KBM-7 (cell line): ENCODE results near the gene GSG1L2.

Experiments
- DNase-seq: peaks from one replicate; pipeline ENCODE4 v3.0.0-alpha.2; 2015
- in situ Hi-C: fragments of 300-500 bp; cut with MboI; formaldehyde crosslinking; loops from 2 replicates; pipeline ENCODE4 v1.14.3; 2020; ENCODE audit warnings: low sequenced_read_pairs, low pct_unique_long_range_greater_than_20kb, mixed read lengths

The GSG1L2 gene

DNA sequence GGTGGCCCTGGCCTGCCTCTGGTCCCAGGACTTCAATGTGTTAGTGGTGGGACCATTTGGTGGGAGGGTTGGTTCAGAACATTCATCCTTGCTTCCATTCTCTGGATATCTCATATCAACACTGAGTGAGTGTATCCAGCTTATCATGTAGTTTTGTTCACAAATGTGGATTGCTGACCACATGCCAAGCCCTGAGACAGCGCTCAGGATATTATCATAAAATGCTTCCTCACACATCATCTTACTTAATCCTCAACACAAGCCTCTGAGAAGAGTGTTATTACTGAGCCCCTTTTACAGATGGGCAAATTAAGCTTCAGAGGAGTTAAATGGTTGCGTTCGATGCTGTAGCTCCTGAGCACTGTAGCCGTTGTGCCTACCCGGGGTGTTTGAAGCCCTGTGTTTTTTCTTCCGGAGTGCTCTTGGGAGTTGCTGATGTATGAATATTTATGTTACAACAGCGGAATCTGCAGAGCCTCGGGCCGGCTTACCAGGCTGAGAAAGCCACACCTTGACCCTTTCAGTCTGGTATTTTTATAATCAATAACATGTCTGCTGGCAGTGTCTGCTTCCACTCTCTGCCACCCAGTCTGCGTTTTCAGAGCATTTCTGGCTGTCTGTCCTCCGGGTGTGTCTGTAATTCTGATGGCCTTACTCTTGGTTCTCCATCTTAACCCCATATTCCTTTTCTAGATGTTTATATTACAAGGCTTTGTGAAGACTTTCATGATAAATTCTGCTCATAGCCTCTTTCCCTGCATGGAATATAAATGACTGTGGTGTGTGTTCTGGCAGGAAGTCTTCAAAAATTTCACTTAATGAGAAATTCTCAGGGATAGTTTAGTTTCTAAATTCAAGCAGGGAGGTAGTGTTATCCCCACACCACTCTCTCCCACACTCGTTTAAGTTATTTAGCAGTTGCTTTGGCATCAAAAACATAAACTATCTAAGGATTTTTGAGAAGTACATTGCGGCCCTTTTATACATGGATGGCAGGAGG is 6.7 kb upstream of the GSG1L2 start:
- in situ Hi-C loops: no loop called here

DNA sequence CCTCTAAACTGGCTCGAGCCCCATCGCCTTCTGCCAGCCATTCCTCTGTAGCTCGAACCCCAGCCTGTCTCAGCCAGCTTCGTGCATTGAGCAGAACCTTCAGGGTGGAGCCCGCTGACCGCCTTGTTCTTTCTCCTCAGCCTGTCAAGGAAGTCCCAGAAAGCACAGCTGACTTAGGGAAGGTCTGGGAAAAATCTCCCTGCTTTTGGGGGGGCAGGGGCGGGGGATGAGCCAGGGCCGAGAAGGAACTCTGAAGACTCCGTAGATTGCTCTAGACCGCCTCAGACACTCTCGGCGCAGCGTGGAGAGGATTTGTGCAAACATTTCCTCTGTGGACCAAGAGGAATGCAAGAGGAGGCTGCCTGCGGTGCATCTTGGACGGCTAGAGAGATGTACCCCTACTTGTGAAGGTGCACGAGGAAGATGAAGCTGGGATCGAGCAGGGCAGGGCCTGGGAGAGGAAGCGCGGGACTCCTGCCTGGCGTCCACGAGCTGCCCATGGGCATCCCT is 3.8 kb upstream of the GSG1L2 start, which contains the start of gene GLP2R:
GLP2R (plus strand) TSS at position 284 of the 510 bp plus-strand sequence; CDS start at position 424, 140 bp downstream.
- DNase-seq: no peak
- in situ Hi-C loops: no loop called here

More for the DNA sequence above, 6.7 kb upstream of the GSG1L2 start:
- no peak for DNase-seq

DNA sequence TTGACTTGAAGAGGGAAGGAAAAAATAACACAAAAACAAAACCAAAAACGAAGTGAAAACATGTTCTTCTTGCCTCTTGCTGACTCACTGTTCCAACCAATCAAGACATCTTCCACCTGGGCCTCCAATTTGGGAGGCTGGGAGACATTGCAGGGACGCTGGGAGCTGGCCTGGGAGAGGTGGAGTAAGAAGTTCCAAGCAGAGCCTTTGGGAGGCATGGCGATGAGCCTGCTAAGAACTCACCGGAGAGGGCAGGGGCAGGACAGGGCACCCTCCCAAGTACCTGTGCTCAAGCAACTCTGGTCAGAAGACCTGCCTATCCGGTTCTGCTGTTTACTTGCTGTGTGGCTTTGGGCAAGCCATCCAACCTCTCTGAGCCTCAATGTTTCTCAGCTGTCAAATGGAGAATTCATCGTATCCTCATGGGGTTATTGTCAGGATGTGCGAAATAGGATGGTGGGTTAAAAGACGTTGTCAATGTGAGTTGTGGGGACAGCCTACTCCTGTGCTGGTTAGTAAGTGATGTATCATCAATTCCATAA is 3.0 kb upstream of the GSG1L2 start:
- DNase-seq: no peak
- in situ Hi-C loops: no loop called here

DNA sequence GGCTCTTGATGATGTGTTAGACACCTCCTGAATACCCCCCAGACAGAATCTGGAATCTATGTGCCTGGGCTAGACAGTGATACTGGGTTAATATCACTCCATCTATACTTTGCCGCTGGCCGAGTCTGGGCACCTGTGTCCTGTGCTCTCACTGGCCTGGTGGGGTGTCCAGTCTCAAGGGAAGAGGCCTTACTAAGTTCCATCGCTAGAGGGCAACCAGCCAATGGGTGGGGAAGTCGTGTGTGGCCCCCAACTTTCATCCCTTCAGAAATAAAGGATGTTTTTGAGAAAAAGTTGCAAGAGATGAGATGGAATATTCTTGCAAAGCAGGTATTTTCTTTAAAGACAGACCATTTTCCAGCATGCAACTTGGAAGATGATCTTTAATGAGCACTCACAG is 2.2 kb upstream of the GSG1L2 start:
- no peak for DNase-seq
- in situ Hi-C loops: no loop called here

DNA sequence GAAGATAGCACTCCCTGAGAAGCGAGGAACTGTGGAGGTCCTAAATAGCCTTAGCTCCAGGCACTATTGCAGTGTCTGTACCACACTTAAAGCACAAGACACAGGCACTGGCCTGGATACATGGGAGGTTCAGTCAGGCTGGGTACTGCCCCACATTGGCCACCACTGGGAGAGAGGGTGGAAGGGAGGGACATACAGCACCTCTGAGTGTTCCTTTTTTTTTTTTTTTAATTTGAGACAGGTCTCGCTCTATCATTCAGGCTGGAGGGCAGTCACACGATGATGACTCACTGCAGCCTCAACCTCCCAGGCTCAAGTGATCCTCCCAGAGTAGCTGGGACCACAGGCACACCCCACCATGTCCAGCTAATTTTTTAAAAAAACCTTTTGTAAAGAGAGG is 1.4 kb downstream of the GSG1L2 start:
- in situ Hi-C loops: no loop called here
- DNase-seq: no peak

DNA sequence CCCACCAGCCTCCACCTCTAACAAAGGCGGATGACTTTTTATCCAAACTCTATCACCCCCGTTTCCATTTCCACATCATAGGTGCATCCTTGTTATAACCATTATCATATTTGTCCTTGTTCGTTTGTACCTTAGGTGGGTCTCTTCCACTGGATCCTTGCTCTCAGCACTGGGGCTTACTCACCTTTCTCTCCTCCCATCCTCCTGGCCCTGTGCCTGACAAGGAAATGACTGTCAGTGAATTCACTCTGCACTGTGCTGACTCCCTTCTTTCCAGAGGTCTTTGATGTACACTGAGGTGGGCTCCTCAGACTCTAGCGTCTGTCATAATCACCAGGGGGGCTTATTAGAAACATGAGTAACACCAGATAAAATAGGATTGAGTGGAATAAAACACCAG is 3.1 kb downstream of the GSG1L2 start:
- DNase-seq: no peak
- in situ Hi-C loops: no loop called here

DNA sequence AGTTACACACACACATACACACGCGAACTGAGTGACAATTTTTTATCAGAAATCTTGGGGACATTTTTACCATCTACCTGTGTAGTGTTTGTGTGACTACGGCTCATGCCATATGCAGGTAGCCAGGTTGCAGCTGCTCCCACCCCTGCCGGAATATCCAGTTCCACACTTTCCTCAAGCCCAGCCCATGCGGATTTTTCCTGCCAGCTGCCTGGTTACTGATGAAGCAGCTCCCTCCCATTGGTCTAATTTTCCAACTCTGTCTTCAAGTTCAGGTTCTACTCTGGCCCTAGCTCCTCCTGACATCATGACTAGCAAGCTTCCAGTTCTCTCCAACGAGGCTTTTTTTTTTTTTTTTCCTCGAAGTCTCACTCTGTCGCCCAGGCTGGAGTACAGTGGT is 4.8 kb downstream of the GSG1L2 start:
- no peak for DNase-seq

DNA sequence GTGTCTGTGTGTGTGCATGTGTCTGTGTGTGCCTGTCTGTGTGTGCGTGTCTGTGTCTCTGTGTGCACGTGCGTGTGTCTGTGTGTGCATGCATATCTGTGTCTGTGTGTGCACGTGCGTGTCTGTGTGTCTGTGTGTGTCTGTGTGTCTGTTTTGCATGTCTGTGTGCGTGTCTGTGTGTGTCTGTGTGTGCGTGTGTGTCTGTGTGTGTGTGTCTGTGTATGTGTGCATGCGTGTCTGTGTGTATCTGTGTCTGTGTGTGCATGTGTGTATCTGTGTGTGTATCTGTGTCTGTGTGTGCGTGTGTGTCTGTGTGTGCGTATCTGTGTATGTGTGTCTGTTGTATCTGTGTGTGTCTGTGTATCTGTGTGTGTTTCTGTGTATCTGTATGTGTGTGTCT is 5.4 kb downstream of the GSG1L2 start:
- in situ Hi-C loops: no loop called here
- no peak for DNase-seq

More for the DNA sequence above, 4.8 kb downstream of the GSG1L2 start:
- in situ Hi-C loops: no loop called here

DNA sequence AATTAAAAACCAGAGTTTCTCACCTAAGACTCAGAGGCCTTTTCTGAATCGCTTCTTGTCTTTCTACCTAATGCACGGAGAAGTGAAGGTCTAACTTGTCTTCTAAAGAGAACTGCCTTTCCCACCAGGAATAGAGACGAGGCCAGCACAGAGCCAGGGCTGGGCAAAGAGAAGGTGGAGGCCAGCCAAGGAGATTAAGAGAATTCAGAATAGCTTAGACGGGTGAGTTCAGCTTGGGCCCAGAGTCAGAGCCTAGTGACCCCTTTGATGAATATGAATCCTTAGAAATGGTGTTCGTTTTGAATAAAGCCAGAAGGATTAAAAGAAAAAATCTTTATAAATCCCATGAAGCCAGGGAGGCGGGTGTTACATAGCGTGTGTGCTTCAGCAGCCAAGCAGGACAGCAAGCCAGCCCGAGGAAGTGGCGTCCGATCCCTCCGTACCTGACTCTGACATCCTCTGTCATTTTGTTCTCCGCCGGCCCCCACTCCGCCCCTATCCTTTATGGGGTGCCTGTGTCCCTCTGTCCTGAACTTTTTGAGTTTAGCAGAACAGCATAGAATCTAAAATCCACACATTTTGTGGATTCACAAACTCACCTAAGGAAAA is 7.4 kb downstream of the GSG1L2 start:
- no peak for DNase-seq
- in situ Hi-C loops: no loop called here

DNA sequence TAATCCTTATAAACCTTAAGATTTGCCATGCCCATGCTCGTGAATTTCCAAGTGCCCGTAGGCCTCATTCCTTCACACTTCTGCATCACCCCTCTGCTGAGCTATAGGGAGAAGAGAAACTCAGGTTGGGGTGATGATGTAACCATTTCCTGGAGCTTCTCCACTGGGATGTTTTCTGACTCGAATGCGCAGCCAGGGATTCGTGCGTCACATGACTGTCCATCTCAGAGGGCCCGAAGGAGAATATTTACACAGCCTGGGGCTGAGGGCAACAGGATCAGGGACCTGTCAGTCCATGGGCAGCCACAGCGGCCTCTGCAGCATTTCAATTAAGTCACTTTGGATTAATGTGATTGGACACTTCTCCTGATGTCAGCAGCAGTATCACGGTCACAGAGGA is 8.7 kb downstream of the GSG1L2 start:
- in situ Hi-C loops: no loop called here
- DNase-seq: no peak

DNA sequence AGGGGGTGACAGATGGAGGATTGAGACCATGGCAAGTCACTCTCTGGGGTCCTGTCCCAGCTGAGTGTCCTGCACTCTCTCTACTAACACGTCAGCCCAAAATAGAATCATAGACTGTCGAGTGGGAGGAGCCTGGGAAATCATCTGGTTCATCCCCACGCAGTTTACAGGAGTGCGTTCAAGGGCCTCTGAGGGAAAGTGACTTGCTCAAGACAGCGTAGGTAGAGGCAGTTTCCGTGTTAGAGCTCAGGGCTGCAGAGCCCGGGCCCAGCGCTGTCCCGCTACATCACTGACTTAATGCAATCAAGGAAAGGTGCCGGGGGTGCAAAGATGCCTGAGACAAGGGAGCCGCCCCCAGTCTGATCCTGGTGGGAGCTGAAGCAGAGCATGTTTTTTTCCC is 10.3 kb downstream of the GSG1L2 start:
- in situ Hi-C loops: no loop called here
- no peak for DNase-seq

DNA sequence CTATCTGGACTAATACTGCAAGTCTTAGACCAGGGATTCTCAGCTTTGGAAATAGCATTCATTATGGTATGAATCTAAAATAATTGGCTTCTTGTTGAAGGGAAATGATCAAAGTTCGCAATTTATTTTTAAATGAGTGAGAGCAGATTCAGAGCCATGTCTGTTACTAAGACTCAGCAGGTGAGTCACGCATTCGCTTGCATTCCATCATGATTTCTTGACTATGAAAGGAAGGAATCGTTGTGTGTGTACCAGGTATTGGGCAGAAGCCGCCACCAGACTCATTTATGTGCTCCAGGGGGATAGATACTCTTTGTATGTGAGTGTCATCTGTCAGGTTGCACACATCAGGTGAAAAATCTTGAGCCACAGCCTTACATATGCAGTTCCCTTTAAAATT is 10.8 kb downstream of the GSG1L2 start:
- in situ Hi-C loops: no loop called here
- DNase-seq: no peak

DNA sequence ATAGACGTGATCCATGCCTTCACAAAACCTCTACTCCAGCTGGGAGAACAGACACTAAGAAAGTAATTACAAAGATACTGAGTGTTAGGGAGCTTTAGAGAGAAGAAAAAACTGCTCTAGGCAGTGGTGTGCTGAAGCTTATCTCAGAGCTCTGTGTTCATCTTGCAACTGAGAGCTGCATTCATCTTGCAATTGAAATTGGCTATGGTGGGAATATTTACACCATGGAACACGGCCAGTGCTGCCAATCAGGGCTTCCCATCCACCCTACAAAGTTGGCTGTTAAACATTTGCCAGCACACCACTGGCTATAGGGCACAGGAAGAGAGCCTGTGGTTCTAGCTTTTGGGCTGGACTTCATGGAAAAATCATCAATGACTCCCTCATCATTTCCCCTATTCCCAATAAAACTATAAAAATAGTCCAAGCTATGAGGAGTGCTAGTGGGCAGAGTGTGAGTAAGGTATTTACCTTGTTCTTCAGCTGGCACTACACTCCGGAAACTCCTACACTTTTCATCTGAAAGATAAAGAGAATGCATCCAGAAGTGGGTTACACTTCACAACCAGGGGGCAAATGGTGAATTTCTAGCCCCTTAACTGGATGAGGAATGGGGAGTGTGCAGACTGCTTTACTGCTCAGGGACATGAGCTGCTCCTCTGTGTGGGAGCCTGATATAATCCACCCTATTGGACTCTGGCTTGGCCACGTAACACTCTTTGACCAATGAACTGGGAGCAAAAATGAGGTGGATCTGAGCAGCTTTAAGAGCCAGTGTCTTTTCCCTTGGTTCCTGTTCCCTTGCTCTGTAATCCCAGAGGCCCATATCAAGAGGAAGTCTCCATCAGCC is 11.6 kb downstream of the GSG1L2 start:
- DNase-seq: no peak
- in situ Hi-C loops: no loop called here

DNA sequence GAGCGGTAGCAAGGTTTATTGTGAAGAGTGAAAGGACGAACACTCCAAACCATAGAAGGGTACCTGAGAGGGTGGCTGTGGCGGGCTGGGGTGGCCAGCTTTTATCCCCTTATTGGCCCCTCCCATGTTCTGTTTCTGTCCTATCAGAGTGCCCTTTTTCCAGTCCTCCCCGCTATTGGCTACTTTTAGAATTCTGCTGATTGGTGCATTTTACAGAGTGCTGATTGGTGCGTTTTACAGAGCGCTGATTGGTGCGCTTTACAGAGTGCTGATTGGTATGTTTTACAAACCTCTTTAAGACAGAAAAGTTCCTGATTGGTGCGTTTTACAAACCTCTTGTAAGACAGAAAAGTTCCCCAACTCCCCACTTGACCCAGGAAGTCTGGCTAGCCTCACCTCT is 12.5 kb downstream of the GSG1L2 start:
- in situ Hi-C loops: no loop called here
- no peak for DNase-seq

DNA sequence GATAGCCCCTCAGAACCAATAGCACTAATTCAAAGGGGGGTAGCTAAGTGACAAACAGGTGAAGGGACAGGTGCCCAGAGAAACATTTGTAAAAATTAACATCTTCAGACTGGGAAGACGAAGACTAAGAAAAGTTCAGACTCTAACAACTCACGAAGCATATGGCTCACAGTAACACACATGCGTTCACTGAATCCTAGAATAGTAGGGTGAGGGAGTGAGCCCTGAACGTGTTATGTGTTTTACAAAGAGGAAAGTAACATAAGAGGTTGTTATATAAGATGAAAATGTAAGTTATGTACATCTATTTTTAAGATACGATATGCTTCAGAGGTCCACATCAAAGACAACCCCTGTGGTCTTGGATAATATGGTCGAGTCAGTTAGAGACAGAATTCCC is 15.2 kb downstream of the GSG1L2 start:
- no peak for DNase-seq
- in situ Hi-C loops: no loop called here

DNA sequence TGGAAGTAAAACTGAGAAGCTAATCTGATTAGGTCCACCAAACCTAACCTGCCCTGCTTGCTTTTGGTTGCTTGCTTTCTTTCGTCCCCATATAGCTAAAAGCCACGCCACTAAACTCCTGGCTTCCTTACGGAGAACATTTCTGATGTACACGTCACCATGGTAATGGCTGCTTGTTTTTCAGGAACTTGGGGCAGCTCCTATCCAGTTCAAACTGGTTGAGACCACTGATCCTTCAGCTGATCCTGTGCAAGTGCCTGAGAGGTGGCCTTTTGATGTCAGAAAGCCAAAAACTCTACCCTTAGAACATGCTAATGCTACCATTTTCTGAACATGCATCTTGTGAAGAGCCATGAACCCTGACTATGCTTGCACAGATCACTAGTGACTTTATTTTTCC is 16.1 kb downstream of the GSG1L2 start:
- DNase-seq: peak; percentile 52
- in situ Hi-C loops: no loop called here

DNA sequence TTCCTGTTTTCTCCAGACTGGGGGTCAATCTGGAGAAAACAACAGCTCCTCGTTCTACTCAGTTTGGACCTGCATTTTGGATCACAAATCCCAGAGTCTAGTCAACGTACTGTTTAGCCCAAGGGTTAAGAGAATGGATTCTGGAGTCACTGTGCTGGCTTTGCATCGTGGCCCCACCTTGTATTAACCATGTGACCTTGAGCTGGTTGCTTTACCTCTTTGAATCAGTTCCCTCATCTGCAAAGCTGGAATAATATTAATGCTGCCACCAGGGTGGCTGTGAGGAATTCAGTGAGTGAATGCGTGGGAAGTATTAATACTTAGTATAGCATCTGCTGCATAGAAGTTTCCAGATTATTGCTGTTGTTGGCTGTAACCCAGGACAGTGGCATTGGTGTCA is 19.2 kb downstream of the GSG1L2 start:
- no peak for DNase-seq
- in situ Hi-C loops: no loop called here

DNA sequence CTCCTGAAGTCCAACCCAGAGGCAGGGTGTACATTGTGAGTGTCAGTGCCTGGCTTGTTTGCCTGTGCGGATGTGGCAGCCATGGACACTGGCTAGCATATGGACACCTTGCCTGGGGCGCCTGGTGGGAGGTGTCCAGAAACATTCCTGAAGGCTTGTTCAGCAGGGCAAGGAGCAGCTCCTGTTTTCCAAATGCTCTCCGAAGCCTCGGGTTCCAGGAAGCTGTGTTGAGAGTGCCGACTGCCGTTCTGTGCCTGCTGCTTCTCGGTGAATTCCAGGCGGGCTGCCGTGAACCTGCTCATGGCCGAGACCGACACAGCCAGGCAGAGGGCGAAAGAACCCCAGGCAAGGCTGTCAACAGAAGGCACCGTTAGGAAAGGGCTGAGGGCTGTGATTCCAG is 19.6 kb downstream of the GSG1L2 start:
- DNase-seq: no peak
- in situ Hi-C loops: no loop called here

DNA sequence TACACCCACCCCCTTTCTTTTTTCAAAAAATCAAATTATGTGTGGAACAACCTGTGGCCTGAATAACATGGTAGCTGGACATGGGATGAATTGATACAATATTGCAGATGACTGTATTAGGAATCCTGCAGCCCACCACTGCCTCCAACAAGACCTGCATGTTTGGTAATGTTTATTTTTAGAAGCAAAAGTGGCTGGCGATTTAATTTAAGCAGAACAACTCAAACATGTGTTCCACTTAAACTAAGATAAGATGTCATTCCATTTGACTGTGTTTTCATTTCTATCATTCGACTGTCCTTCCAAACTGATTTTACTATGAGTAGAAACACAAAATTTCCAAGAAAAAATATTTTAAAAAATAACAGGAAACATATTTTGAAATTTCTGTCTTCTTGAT is 20.4 kb downstream of the GSG1L2 start:
- in situ Hi-C loops: no loop called here
- no peak for DNase-seq
